ENCODE measurements around the gene BIRC2. TPM values are rescaled to one million over a fixed set of nuclear protein-coding genes. Genes with fewer than 3 reads are reported as not detected.

The BIRC2 gene
- total RNA-seq, 4 donors from 2014 or later: 25.6 to 40.3 (median 33.5) TPM

DNA sequence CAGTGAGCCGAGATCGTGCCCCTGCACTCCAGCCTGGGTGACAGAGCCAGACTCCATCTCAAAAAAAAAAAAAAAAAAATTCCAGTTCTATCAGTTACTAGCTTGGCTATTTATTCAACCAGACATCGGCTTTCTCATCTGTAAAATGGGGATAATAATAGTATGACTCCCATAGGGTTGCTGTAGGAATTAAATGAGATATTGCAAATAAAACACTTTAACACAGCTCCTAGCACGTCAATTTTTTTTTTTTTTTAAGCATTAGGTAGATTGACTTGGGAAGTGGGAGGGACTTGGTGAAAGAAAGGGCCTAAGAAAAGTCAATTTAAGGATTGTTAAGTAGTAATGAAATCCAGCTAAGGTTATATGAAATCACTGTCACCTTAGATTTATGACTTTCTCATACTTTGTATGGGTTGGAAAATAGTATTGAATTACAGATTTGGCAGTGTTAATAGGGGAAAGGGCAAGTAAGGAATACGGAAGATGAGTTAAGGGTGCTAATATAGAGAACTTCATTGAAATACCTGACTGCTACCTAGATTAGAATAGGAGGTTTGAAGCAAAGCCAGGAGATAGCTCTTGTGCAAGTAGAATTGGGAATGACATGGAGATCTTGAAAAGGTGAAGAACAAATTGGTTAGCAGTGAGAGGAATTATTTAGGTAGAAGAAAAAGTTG, 28.8 kb downstream of the BIRC2 start:
- no peak overlapping the region for H3K27ac ChIP-seq (replicated peaks in 1 of 4)
- H3K4me1 ChIP-seq: peaks cover 0 to 15% (median 3%) of the 10 kb centered on the region in 4 donors
- H3K9me3 ChIP-seq: no peaks in the 10 kb centered on the region
- no peak for TF ChIP-seq EP300 (IDR thresholded peaks at IDR 0.05)
- no peak for TF ChIP-seq POLR2A (IDR thresholded peaks at IDR 0.05; ENCODE audit: low read depth)
- no peak for TF ChIP-seq POLR2AphosphoS5 (IDR thresholded peaks at IDR 0.05)
- TF ChIP-seq, protein P1, sequence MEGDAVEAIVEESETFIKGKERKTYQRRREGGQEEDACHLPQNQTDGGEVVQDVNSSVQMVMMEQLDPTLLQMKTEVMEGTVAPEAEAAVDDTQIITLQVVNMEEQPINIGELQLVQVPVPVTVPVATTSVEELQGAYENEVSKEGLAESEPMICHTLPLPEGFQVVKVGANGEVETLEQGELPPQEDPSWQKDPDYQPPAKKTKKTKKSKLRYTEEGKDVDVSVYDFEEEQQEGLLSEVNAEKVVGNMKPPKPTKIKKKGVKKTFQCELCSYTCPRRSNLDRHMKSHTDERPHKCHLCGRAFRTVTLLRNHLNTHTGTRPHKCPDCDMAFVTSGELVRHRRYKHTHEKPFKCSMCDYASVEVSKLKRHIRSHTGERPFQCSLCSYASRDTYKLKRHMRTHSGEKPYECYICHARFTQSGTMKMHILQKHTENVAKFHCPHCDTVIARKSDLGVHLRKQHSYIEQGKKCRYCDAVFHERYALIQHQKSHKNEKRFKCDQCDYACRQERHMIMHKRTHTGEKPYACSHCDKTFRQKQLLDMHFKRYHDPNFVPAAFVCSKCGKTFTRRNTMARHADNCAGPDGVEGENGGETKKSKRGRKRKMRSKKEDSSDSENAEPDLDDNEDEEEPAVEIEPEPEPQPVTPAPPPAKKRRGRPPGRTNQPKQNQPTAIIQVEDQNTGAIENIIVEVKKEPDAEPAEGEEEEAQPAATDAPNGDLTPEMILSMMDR (IDR thresholded peaks at IDR 0.05): no peak
- H3K4me3 ChIP-seq: no peak overlapping the region
- no peaks in the 10 kb centered on the region for H3K27me3 ChIP-seq
- WGBS: 88% methylated on average over 5 of the region's 5 CpGs
- H3K36me3 ChIP-seq: peaks cover 9 to 47% (median 41%) of the 10 kb centered on the region in 4 donors
- intact Hi-C loops (cut with DNase I): no loop called here
- no peak for DNase-seq (ENCODE audit: extremely low spot score)

DNA sequence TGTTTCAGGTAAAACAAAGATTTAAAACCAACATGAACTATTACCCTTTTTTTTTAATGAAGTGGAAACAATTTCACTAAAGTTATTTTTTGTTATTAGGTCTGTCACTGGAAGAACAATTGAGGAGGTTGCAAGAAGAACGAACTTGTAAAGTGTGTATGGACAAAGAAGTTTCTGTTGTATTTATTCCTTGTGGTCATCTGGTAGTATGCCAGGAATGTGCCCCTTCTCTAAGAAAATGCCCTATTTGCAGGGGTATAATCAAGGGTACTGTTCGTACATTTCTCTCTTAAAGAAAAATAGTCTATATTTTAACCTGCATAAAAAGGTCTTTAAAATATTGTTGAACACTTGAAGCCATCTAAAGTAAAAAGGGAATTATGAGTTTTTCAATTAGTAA, 30.9 kb downstream of the BIRC2 start:
- Histone ChIP-seq H3K27ac (replicated peaks in 1 of 4) (no peak overlapping the region), H3K36me3 (peaks cover 9 to 59% (median 52%) of the 10 kb centered on the region in 4 donors)
- 83% methylated on average over 2 of the region's 2 CpGs for WGBS

DNA sequence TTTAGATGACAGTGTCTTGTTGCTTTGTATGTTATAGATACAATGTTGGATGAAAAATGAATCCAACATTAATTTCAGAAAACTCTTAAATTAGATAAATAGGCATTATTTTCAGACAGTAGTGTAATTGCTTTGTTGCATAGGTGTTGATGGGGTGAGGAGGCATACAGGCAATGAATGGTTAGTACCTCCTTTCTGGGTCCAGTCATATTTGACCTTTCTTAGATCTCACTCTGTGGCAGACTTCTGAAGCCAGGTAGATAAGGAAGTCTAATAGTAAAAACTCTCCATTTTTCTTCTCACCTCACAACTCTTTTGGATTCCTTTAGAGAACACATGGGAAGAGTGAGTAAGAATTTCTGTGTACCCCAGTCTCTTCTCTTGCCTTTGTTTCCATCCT, 31.8 kb downstream of the BIRC2 start:
- H3K27me3 ChIP-seq: no peaks in the 10 kb centered on the region
- H3K9me3 ChIP-seq: no peaks in the 10 kb centered on the region
- intact Hi-C loops (cut with DNase I): no loop called here
- DNase-seq (ENCODE audit: extremely low spot score): no peak
- peaks cover 9 to 59% (median 52%) of the 10 kb centered on the region in 4 donors for H3K36me3 ChIP-seq
- no peak overlapping the region for H3K27ac ChIP-seq (replicated peaks in 1 of 4)
- H3K4me3 ChIP-seq: no peak overlapping the region
- TF ChIP-seq POLR2A (IDR thresholded peaks at IDR 0.05; ENCODE audit: low read depth) (no peak), EP300 (IDR thresholded peaks at IDR 0.05) (no peak), POLR2AphosphoS5 (IDR thresholded peaks at IDR 0.05) (no peak)
- TF ChIP-seq, protein P1 (IDR thresholded peaks at IDR 0.05): no peak
- H3K4me1 ChIP-seq: peaks cover 0 to 15% (median 7%) of the 10 kb centered on the region in 4 donors

More for the DNA sequence above, 30.9 kb downstream of the BIRC2 start:
- Histone ChIP-seq H3K4me1 (peaks cover 0 to 15% (median 6%) of the 10 kb centered on the region in 4 donors), H3K4me3 (no peak overlapping the region), H3K9me3 (no peaks in the 10 kb centered on the region), H3K27me3 (no peaks in the 10 kb centered on the region)
- intact Hi-C loops (cut with DNase I): no loop called here
- TF ChIP-seq, protein P1 (IDR thresholded peaks at IDR 0.05): no peak
- TF ChIP-seq POLR2AphosphoS5 (IDR thresholded peaks at IDR 0.05): no peak
- TF ChIP-seq POLR2A (IDR thresholded peaks at IDR 0.05; ENCODE audit: low read depth): no peak
- no peak for DNase-seq (ENCODE audit: extremely low spot score)

DNA sequence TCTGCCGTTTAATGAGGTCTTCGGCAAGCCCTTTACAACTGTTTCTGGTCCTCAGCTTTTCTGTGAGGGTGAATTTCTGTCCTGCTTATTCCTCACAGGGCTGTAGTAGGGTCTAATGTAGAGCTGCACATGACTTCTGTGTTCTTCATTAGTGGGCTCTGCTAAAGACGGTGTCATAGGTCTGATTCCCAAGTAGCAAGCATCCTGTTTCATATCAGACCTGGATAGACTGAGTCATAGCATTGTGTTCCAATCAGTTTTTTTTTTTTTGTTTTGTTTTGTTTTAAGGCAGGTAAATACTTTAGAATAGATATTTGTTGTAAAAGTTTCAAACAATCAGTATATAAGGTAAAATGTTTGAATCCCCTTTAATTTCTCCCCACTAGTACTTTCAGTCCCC, 35.4 kb downstream of the BIRC2 start:
- intact Hi-C loops (cut with DNase I): no loop called here
- TF ChIP-seq POLR2A (IDR thresholded peaks at IDR 0.05; ENCODE audit: low read depth): no peak
- TF ChIP-seq POLR2AphosphoS5 (IDR thresholded peaks at IDR 0.05): no peak
- no peak for TF ChIP-seq EP300 (IDR thresholded peaks at IDR 0.05)
- TF ChIP-seq, protein P1 (IDR thresholded peaks at IDR 0.05): no peak
- Histone ChIP-seq H3K27me3 (no peaks in the 10 kb centered on the region), H3K4me1 (peaks cover 0 to 21% (median 1%) of the 10 kb centered on the region in 4 donors), H3K4me3 (no peak overlapping the region), H3K36me3 (peaks cover 22 to 80% (median 54%) of the 10 kb centered on the region in 4 donors), H3K27ac (replicated peaks in 1 of 4) (no peak overlapping the region), H3K9me3 (no peaks in the 10 kb centered on the region)
- 74% methylated on average over 3 of the region's 3 CpGs for WGBS
- DNase-seq (ENCODE audit: extremely low spot score): no peak
